HFFc6 (cell line): ENCODE results near the gene HACD2. TPM values are rescaled to one million over a fixed set of nuclear protein-coding genes. Genes with fewer than 3 reads are reported as not detected.

Experiments
- DNase-seq: peaks from one replicate; pipeline ENCODE4 v3.0.0-alpha.2; 2018
- H3K27ac Mint-ChIP-seq: 2 replicates; pipeline ENCODE4 v1.8.0; 2020; ENCODE audit warnings: mild to moderate bottlenecking, mixed read lengths
- H3K27me3 Mint-ChIP-seq: 2 replicates; pipeline ENCODE4 v1.8.0; 2021; ENCODE audit warnings: mild to moderate bottlenecking, moderate library complexity, mixed read lengths; ENCODE audit not compliant: insufficient read depth
- H3K36me3 Mint-ChIP-seq: 2 replicates; pipeline ENCODE4 v1.8.0; 2021; ENCODE audit warnings: low read depth, mixed read lengths
- H3K4me1 Mint-ChIP-seq: 2 replicates; pipeline ENCODE4 v1.8.0; 2020; ENCODE audit warnings: low read depth, mixed read lengths
- H3K4me3 Mint-ChIP-seq: 2 replicates; pipeline ENCODE4 v1.8.0; 2020; ENCODE audit warnings: mild to moderate bottlenecking, moderate library complexity, mixed read lengths
- H3K9me3 Mint-ChIP-seq: 2 replicates; pipeline ENCODE4 v1.8.0; 2020; ENCODE audit warnings: mild to moderate bottlenecking, mixed read lengths
- CTCF ChIP-seq: fragments of 200-600 bp; sonication (generic); IDR thresholded peaks from 2 replicates; pipeline ENCODE4 v1.5.0; 2021; ENCODE audit warnings: antibody characterized with exemption, mild to moderate bottlenecking
- total RNA-seq, 6 experiments: library from RNA; stranded (reverse); fragmentation: NEBNext Ultra II Directional; extraction: Animal tissue kit (Norgen Biotek cat#: 25700); gene quantifications; 2 replicates in 1 of 6; 3 replicates in 5 of 6; pipeline ENCODE4 v1.2.3, GENCODE V29; 2021

The HACD2 gene
- total RNA-seq, 6 experiments from 2014 or later = 56.6 to 85.7 (median 75.7) TPM

- Mint-ChIP-seq H3K27ac (no peak overlapping the region), H3K4me3 (no peak overlapping the region), H3K36me3 (peaks cover 11% of the 10 kb centered on the region; the same call in 1 of the 2 replicates), H3K4me1 (peaks cover 20% of the 10 kb centered on the region), H3K9me3 (no peaks in the 10 kb centered on the region), H3K27me3 (peaks cover 3% of the 10 kb centered on the region; the same call in 1 of the 2 replicates)
- no peak for TF ChIP-seq CTCF
- DNase-seq = no peak
Measured at GRCh38 chr3:123525433-123525832, 59.4 kb downstream of the HACD2 start.

DNA sequence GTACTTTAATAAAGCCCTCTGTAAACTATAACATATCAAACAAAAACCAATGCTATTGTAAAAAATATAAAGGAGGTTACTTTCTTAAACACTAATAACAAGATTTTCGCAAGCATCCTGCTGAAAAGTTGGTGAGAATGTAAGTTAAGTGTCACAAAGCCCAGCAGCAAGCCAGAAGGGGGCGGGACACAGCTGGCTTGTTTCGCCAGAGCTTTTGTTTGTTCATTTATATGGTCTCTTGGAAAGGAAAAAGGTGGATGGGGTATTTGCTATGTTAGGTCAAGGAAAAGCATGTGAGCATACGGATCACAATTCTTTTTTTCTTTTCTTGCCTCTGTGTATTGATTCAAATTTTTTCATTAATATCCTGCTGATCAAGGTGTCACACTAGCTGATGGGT is 59.9 kb downstream of the HACD2 start:
- Mint-ChIP-seq H3K9me3 (no peaks in the 10 kb centered on the region), H3K4me1 (peaks cover 22% of the 10 kb centered on the region), H3K36me3 (peaks cover 11% of the 10 kb centered on the region; the same call in 1 of the 2 replicates), H3K4me3 (no peak overlapping the region), H3K27me3 (peaks cover 3% of the 10 kb centered on the region; the same call in 1 of the 2 replicates), H3K27ac (no peak overlapping the region)
- TF ChIP-seq CTCF = no peak
- DNase-seq = no peak

DNA sequence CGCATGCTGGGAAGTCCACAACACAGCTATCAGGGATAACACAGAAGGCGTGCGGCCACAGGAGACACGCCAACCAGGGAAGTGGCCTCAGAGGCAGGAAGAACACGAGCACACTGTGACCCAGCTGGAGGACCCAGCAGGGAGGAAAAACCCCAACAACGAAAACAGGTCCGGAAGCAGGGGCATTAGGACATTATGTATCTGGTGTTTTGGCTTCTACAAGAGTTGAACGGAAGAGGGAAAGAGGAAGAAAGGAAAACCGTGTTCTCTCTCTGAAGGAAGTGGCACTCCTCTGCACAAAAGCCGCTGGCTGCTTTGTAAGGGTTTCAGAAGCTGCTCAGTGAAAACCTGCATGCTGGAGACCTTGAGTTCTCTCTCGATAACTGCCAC is 61.8 kb downstream of the HACD2 start:
- no peak overlapping the region for H3K4me3 Mint-ChIP-seq
- DNase-seq = no peak
- H3K27ac Mint-ChIP-seq = no peak overlapping the region
- peaks cover 11% of the 10 kb centered on the region; the same call in 1 of the 2 replicates for H3K36me3 Mint-ChIP-seq
- no peaks in the 10 kb centered on the region for H3K9me3 Mint-ChIP-seq
- no peak for TF ChIP-seq CTCF
- H3K4me1 Mint-ChIP-seq = peaks cover 34% of the 10 kb centered on the region
- peaks cover 3% of the 10 kb centered on the region; the same call in 1 of the 2 replicates for H3K27me3 Mint-ChIP-seq

GRCh38 chr3:123522320-123523022 is 62.4 kb downstream of the HACD2 start:
- Mint-ChIP-seq H3K4me3 (no peak overlapping the region), H3K27ac (no peak overlapping the region), H3K9me3 (no peaks in the 10 kb centered on the region), H3K36me3 (peaks cover 13% of the 10 kb centered on the region; the same call in 1 of the 2 replicates), H3K4me1 (peaks cover 34% of the 10 kb centered on the region), H3K27me3 (peaks cover 3% of the 10 kb centered on the region; the same call in 1 of the 2 replicates)
- TF ChIP-seq CTCF = no peak
- no peak for DNase-seq

GRCh38 chr3:123521179-123521969 is 63.5 kb downstream of the HACD2 start:
- Mint-ChIP-seq H3K27me3 (peaks cover 3% of the 10 kb centered on the region; the same call in 1 of the 2 replicates), H3K9me3 (no peaks in the 10 kb centered on the region), H3K4me1 (peaks cover 34% of the 10 kb centered on the region), H3K27ac (peak overlapping the region; percentile 4; the same call in 1 of the 2 replicates), H3K4me3 (no peak overlapping the region), H3K36me3 (peaks cover 17% of the 10 kb centered on the region; the same call in 1 of the 2 replicates)
- no peak for TF ChIP-seq CTCF
- no peak for DNase-seq
